ENCODE measurements around the gene KTN1.

DNA sequence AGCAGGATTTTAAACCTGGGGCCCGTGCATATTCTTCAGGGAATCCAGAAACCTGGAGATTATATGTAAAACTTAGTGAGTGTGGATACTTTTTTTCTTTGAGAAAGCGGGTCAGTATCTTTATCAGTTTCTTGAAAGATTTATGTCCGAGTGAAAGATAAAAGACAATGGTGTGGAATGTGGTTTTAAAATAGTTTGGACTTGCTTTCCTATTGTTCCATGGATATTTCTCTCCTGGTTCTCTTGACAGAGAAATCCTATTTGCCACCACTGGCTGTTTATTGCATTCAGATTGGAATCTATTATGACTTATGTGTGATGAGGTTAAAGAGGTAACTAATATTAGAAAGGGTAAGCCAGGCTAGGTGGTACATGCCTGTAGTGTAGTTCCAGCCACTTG is 27.4 kb downstream of the KTN1 start:
- TF ChIP-seq, protein P1, sequence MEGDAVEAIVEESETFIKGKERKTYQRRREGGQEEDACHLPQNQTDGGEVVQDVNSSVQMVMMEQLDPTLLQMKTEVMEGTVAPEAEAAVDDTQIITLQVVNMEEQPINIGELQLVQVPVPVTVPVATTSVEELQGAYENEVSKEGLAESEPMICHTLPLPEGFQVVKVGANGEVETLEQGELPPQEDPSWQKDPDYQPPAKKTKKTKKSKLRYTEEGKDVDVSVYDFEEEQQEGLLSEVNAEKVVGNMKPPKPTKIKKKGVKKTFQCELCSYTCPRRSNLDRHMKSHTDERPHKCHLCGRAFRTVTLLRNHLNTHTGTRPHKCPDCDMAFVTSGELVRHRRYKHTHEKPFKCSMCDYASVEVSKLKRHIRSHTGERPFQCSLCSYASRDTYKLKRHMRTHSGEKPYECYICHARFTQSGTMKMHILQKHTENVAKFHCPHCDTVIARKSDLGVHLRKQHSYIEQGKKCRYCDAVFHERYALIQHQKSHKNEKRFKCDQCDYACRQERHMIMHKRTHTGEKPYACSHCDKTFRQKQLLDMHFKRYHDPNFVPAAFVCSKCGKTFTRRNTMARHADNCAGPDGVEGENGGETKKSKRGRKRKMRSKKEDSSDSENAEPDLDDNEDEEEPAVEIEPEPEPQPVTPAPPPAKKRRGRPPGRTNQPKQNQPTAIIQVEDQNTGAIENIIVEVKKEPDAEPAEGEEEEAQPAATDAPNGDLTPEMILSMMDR (IDR thresholded peaks at IDR 0.05; ENCODE audit: low read depth, low read length, poor library complexity, severe bottlenecking), result no peak
- TF ChIP-seq EZH2phosphoT487 (IDR thresholded peaks at IDR 0.05; ENCODE audit: borderline replicate concordance, low read length), result no peak

Data from DOHH2 (cell line).